GM12865 (cell line): ENCODE measurements around the gene ARHGEF19.

Source experiments
- DNase-seq: peaks from one replicate; pipeline ENCODE4 v3.0.0; 2010; ENCODE audit warnings: low read depth
- H3K4me3 ChIP-seq: 2 replicates; pipeline ENCODE4 v1.5.1; 2011; ENCODE audit warnings: mild to moderate bottlenecking, low read depth, low read length, control low read depth
- TF ChIP-seq, protein P1 (sequence below): IDR thresholded peaks from 2 replicates; pipeline ENCODE4 v1.5.1; 2011; ENCODE audit warnings: low read length, control low read depth, low read depth, inconsistent platforms; ENCODE audit not compliant: insufficient read depth; ENCODE audit errors: missing control alignments

The ARHGEF19 gene

DNA sequence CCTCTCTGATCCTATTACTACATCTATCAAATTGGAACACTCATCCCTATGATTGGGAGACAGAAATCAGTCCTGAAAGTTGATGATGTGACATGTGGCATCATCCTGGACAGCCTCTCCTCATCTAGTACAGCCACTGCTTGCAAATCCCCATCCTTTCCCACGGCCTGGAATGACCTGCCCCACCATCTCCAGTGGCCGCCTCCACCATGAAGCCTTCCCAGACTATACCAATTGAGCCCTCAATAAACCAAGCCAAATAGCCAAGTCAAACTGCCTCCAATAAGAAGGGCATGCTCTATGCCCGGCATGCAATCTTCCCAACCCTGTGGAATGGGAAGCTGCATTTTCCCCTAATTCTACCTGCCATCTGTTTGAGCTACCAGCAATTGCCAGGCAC is 561 bp upstream of the ARHGEF19 start:
- TF ChIP-seq, protein P1, sequence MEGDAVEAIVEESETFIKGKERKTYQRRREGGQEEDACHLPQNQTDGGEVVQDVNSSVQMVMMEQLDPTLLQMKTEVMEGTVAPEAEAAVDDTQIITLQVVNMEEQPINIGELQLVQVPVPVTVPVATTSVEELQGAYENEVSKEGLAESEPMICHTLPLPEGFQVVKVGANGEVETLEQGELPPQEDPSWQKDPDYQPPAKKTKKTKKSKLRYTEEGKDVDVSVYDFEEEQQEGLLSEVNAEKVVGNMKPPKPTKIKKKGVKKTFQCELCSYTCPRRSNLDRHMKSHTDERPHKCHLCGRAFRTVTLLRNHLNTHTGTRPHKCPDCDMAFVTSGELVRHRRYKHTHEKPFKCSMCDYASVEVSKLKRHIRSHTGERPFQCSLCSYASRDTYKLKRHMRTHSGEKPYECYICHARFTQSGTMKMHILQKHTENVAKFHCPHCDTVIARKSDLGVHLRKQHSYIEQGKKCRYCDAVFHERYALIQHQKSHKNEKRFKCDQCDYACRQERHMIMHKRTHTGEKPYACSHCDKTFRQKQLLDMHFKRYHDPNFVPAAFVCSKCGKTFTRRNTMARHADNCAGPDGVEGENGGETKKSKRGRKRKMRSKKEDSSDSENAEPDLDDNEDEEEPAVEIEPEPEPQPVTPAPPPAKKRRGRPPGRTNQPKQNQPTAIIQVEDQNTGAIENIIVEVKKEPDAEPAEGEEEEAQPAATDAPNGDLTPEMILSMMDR: no peak
- no peak for DNase-seq
- no peak overlapping the region for H3K4me3 ChIP-seq

DNA sequence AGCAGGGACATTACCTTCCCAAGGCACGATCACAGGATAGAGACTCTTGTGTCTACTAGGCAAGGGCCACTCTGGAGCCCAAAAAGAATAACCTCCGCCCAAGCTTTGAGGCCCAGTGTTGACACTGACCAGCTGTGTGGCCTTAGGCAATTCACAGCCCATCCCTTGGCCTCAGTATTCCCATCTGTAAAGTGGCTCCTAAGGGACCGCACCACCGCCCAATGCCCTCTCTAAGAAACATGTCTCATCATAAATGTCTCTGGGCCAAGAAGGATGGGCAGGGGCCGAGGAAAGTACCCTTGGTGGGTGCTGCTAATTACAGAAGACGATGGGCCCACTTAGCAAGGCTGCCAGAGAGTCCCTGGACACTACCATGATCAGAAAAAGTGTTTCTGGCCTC is 628 bp downstream of the ARHGEF19 start:
- DNase-seq: no peak
- TF ChIP-seq, protein P1: no peak
- no peak overlapping the region for H3K4me3 ChIP-seq

DNA sequence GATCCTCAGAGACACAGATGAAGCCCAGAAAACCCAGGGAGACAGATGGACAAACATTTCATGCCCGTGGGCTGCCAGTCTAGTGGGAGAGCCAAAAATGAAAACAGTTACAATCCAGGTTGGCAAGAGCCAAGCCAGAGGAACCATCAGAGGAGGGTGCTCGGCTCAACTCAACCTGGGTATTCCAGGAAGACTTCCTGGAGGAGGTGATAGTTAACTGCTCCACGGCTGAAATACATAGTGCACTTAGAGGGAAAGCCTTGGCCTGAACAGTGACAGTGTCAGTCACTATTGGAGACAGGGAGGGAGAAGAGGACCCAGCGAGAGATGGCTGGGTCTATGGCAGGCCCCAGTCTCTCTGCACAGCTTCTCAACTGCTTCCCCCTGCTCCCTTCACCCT is 1.9 kb downstream of the ARHGEF19 start:
- TF ChIP-seq, protein P1: no peak
- no peak overlapping the region for H3K4me3 ChIP-seq
- DNase-seq: no peak

DNA sequence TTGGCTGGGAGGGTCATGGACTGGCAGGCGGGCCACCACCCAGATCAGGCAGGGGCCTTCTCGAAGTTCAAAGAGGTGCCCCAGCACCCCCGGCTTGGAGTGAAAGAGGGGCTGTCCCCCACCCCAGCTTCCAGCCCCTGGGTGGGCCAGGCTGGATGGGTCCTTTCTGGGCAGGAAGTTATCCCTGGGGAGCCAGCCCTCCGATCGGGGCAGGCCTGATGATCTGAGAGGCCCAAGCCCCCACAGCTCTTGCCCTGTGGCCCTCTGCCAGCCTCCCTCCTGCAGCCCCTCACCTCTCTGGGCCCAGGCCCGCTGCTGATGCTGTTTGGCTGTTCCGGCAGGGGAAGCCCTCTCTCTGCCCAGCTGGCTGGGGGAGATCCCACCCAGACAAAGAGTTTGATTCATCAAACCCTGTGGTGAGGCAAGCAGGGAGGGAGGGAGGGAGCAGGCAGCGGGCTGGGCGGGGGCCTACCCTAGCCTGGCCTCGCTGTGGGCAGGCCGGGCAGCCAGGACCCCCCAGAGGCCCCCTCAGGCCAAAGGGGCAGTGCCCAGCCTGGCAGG is 2.5 kb downstream of the ARHGEF19 start:
- TF ChIP-seq, protein P1: no peak
- DNase-seq: no peak
- H3K4me3 ChIP-seq: no peak overlapping the region

DNA sequence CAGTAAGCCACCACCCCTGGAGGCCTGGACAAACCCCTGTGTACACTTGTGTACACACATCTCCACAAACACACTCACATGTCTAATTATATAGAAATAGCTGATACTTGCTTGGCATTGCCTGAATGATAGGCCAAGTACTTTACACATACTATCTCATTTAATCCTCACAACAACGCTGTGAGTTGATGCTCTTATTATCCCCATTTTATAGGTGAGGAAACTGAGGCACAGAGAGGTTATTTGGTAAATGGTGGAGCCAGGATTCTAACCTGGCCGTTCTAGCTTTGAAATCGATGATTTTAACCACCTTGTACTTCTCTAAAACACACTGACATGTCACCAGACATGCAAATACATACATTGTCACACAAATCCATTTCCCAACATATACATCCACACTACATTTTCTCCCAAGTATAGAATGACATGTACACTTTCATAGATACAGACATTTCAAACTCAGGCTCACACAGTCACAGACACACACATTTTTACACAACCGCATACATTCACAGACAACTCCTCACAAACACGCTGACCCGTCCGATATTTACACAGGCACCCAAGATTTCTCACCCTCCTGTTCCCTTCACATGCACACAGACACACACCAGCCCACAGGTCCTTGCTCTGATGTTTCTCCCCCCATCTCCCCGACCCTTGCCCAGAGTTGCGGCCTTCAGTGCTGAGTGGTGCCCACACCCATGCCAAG is 3.2 kb downstream of the ARHGEF19 start:
- no peak for DNase-seq
- no peak overlapping the region for H3K4me3 ChIP-seq
- TF ChIP-seq, protein P1: no peak

DNA sequence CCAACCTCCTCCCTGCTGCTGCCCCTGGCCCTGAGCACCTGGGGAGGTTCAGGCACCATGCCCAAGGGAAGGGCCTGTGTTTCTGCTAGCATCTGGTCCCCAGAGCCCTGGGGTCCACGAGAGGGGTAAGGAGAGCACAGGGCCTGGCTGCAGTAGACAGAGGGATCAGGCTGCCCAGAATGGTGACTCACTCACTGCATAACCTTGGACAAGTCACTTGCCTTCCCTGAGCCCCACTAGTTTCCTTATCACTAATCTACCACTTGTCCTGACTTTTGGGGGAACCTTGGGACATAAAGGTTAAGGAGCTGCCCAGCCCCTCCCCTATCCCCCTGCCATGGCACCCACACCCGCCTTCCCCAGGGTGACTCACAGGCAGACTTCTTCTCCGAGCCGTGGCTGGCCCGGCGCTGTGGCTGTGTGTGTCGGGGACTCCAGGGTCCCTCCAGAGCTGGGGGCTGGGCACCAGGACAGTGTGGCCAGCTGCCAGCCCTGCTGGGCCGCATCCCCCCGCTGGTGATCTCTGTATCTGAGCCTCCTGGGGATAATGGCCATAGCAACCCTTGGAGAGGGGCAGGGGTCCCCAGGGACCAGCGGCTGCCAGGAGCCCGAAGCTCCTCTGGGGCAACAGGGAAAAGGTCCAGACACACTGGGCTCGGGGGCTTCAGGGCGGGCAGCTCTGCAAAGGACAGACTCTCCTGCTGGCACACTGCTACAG is 4.0 kb downstream of the ARHGEF19 start:
- DNase-seq: no peak
- no peak overlapping the region for H3K4me3 ChIP-seq
- TF ChIP-seq, protein P1: no peak
